ENCODE results near the gene AMMECR1. TPM values are rescaled to one million over a fixed set of nuclear protein-coding genes. Genes with fewer than 3 reads are reported as not detected.

AMMECR1 gene
- total RNA-seq, 1 donor from 2014 or later: 16.1 TPM

DNA sequence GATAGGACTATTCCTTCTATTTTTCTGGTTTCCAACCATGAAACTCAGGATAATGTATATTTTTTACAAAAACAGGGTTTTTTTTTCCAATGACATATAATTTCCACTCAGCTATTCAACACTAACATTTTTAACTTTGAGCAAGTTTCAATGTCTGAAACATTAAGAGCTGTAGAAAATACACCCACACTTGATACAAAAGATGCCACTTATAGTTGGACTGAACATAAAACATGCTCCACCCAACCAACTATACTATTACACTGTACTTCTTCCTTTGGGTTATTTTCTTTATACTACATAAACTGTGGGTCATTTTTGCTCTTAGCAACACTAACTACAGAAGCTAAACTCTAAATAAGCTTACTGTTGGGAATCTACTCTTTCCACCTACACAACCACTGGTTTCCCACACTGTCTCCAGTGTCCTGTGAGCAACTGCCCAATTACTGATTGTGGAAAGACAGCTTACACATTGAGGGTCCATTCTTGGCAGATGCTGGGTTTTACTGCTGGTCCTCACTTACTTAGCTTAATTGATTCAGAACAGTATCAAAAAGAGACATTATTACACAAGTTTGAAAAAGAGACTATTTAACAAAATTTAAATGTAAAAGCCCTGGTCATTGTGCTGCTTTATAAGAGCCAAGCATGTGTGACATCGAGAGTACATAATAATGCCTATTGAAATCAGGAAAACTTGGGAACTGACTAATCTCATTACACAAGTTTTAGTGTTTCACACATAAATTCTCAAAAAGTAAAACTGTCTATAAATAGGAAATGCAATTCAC, 6.3 kb downstream of the AMMECR1 start:
- peaks cover 5% of the 10 kb centered on the region for H3K4me1 Mint-ChIP-seq (ENCODE audit: unreplicated experiment)
- no peak overlapping the region for H3K27ac Mint-ChIP-seq (ENCODE audit: unreplicated experiment)
- H3K4me3 Mint-ChIP-seq (ENCODE audit: unreplicated experiment): no peak overlapping the region
- no peaks in the 10 kb centered on the region for H3K36me3 Mint-ChIP-seq (ENCODE audit: low read depth, unreplicated experiment)
- TF ChIP-seq, protein P1, sequence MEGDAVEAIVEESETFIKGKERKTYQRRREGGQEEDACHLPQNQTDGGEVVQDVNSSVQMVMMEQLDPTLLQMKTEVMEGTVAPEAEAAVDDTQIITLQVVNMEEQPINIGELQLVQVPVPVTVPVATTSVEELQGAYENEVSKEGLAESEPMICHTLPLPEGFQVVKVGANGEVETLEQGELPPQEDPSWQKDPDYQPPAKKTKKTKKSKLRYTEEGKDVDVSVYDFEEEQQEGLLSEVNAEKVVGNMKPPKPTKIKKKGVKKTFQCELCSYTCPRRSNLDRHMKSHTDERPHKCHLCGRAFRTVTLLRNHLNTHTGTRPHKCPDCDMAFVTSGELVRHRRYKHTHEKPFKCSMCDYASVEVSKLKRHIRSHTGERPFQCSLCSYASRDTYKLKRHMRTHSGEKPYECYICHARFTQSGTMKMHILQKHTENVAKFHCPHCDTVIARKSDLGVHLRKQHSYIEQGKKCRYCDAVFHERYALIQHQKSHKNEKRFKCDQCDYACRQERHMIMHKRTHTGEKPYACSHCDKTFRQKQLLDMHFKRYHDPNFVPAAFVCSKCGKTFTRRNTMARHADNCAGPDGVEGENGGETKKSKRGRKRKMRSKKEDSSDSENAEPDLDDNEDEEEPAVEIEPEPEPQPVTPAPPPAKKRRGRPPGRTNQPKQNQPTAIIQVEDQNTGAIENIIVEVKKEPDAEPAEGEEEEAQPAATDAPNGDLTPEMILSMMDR (IDR thresholded peaks at IDR 0.05; ENCODE audit: unreplicated experiment): no peak
- DNase-seq (ENCODE audit: low spot score): no peak
- H3K27me3 Mint-ChIP-seq (ENCODE audit: unreplicated experiment): peaks cover under 1% of the 10 kb centered on the region
- no peaks in the 10 kb centered on the region for H3K9me3 Mint-ChIP-seq (ENCODE audit: unreplicated experiment)

DNA sequence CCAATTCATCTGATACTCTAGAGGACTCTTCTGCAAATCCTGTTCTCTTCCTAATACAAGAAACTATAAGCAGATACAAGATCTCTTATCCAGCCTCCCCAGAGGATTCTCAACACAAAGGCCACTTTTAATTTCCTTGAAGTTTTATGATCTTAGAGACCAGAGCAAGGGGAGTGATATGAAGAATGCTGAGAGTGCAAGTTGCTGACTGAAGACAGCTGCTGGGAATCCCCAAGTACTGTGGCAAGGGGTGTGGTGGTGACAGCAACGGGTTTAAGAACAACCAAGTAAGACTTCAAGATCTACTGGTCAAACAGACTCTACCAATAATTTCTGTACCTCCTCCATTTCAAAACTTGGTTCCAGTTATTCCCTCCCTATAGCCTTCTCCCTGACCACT, 7.0 kb downstream of the AMMECR1 start:
- TF ChIP-seq, protein P1 (IDR thresholded peaks at IDR 0.05; ENCODE audit: unreplicated experiment): no peak
- Mint-ChIP-seq H3K4me1 (ENCODE audit: unreplicated experiment) (peaks cover 5% of the 10 kb centered on the region), H3K36me3 (ENCODE audit: low read depth, unreplicated experiment) (no peaks in the 10 kb centered on the region), H3K4me3 (ENCODE audit: unreplicated experiment) (no peak overlapping the region), H3K27me3 (ENCODE audit: unreplicated experiment) (no peaks in the 10 kb centered on the region), H3K9me3 (ENCODE audit: unreplicated experiment) (no peaks in the 10 kb centered on the region), H3K27ac (ENCODE audit: unreplicated experiment) (no peak overlapping the region)
- no peak for DNase-seq (ENCODE audit: low spot score)

DNA sequence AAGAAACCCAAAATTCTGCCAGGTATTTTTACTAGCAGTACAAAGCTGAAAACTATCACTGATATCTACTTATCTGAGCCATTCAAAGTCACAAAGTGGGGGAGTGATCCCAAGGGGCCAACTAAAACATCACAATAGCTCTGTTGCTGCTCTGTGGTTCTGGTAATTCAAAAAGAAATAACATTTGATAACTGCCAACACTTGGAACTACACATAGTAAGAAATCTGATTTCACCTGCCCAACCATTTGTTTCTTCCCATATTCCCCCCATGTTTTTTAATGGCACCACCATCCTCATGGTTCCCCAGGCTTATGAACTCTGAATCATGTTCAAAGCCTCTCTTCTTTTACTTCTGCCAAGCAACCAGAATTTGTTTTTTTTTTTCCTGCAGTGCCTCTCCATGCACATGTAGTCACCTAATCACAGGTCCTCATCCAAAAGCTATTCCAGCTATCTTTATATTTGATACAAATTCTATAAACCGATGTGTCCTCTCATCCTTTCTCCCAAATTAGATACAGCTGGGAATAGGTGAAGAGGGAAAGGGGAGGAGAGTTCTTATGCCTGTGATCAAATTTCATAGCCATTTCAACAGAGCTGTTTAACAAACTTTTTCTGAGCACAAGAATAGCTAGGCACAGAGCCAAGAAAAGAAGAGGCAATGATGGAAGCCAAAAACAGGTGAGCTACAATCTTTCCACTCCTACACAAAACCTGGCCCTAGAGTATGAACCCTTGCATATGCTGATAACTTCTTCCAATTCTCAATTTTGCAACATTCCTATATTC, 7.7 kb downstream of the AMMECR1 start:
- no peak overlapping the region for H3K27ac Mint-ChIP-seq (ENCODE audit: unreplicated experiment)
- H3K4me3 Mint-ChIP-seq (ENCODE audit: unreplicated experiment): no peak overlapping the region
- TF ChIP-seq, protein P1 (IDR thresholded peaks at IDR 0.05; ENCODE audit: unreplicated experiment): no peak
- DNase-seq (ENCODE audit: low spot score): no peak
- no peaks in the 10 kb centered on the region for H3K27me3 Mint-ChIP-seq (ENCODE audit: unreplicated experiment)
- H3K4me1 Mint-ChIP-seq (ENCODE audit: unreplicated experiment): peaks cover 5% of the 10 kb centered on the region
- H3K9me3 Mint-ChIP-seq (ENCODE audit: unreplicated experiment): no peaks in the 10 kb centered on the region
- no peaks in the 10 kb centered on the region for H3K36me3 Mint-ChIP-seq (ENCODE audit: low read depth, unreplicated experiment)

DNA sequence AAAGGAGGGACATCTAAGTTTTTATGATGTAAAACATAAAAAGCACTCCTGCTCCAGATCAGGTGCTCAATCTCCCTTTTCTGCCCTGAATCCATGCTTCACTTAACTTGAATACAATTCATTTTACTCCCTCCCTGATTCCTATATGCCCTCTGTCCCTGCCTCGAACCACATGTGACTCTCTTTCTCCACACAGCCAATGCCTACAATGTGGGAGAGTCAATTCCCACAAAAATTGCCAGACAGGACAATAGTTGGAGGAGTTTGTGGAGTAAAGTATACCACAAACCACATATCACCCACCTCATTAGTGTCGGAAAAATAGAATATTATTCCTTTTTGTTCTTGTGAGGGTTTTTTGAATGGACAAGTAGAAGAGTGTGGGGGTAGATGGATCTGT, 9.7 kb downstream of the AMMECR1 start:
- Mint-ChIP-seq H3K36me3 (ENCODE audit: low read depth, unreplicated experiment) (no peaks in the 10 kb centered on the region), H3K27me3 (ENCODE audit: unreplicated experiment) (no peaks in the 10 kb centered on the region), H3K4me3 (ENCODE audit: unreplicated experiment) (no peak overlapping the region), H3K9me3 (ENCODE audit: unreplicated experiment) (no peaks in the 10 kb centered on the region), H3K4me1 (ENCODE audit: unreplicated experiment) (no peaks in the 10 kb centered on the region), H3K27ac (ENCODE audit: unreplicated experiment) (no peak overlapping the region)
- DNase-seq (ENCODE audit: low spot score): no peak
- TF ChIP-seq, protein P1 (IDR thresholded peaks at IDR 0.05; ENCODE audit: unreplicated experiment): no peak

DNA sequence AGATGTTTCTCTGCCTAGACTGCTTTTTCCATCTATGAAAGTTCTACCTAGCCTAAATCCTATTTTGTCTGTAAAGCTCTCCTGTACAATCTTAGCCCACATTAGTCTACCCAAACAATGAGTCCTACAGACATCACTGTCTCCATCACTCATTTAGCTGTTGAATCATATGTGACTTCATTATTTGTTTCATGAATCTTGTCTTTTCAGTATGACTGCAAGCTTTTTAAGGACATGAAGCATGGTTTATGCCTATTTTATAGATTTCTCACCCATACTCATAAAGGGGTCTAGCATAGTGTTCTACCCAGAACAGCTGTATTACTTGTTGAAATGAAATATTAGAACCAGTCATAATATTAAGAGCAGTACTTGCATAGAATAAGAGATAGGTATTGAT, 13.0 kb downstream of the AMMECR1 start:
- Mint-ChIP-seq H3K4me3 (ENCODE audit: unreplicated experiment) (no peak overlapping the region), H3K27ac (ENCODE audit: unreplicated experiment) (no peak overlapping the region), H3K36me3 (ENCODE audit: low read depth, unreplicated experiment) (no peaks in the 10 kb centered on the region), H3K27me3 (ENCODE audit: unreplicated experiment) (no peaks in the 10 kb centered on the region), H3K4me1 (ENCODE audit: unreplicated experiment) (no peaks in the 10 kb centered on the region), H3K9me3 (ENCODE audit: unreplicated experiment) (no peaks in the 10 kb centered on the region)
- TF ChIP-seq, protein P1 (IDR thresholded peaks at IDR 0.05; ENCODE audit: unreplicated experiment): no peak
- no peak for DNase-seq (ENCODE audit: low spot score)
